ENCODE data around the gene GABRG3.

Gene GABRG3

DNA sequence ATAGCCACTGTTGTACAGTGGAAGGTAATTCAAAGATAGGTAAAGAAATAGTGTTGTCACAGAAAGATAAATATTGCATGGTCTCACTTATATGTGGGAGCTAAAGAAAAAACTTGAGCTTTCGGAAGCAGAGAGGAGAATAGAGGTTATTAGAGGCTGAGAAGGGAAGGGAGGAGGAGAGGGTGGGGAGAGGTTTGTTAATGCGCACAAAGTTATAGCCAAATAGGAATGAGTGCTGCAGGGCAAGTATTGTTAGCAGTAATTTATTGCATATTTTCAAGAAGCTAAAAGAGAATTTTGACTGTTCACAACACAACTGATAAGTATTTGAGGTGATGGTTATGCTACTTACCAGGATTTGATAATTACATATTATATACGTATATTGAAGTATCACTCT, 154.2 kb downstream of the GABRG3 start (continued):
- no peak for TF ChIP-seq ZFP30 (CRISPR knock-in tag; IDR thresholded peaks at IDR 0.05)
- TF ChIP-seq PPARA (CRISPR knock-in tag; IDR thresholded peaks at IDR 0.05; ENCODE audit: borderline replicate concordance) = no peak

DNA sequence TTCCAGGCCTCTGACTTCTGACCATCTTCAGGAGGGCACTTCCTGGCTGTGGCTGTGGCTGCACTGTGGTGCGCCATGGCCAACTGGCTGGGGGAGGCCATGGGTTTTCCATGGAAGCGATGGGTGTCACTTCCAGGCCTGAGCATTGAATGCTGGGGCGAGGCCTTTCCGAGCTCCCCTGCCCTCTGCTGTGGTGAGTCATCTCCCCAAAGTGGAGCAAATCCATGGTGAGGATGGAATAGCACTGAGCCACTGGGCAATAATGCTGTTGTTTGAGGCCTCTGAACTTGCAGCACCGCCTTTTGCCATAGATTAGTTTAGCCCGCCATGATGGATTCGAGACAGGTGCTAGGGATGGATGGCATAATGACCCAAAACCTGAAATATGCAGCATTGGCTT, 155.5 kb downstream of the GABRG3 start:
- ATAC-seq = no peak
- no peak for TF ChIP-seq RARB (CRISPR knock-in tag; IDR thresholded peaks at IDR 0.05)
- TF ChIP-seq GLIS3 (CRISPR knock-in tag; IDR thresholded peaks at IDR 0.05) = no peak
- TF ChIP-seq, protein P1, sequence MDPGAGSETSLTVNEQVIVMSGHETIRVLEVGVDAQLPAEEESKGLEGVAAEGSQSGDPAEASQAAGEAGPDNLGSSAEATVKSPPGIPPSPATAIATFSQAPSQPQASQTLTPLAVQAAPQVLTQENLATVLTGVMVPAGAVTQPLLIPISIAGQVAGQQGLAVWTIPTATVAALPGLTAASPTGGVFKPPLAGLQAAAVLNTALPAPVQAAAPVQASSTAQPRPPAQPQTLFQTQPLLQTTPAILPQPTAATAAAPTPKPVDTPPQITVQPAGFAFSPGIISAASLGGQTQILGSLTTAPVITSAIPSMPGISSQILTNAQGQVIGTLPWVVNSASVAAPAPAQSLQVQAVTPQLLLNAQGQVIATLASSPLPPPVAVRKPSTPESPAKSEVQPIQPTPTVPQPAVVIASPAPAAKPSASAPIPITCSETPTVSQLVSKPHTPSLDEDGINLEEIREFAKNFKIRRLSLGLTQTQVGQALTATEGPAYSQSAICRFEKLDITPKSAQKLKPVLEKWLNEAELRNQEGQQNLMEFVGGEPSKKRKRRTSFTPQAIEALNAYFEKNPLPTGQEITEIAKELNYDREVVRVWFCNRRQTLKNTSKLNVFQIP (CRISPR knock-in tag; IDR thresholded peaks at IDR 0.05; ENCODE audit: borderline replicate concordance, low read depth) = no peak
- no peak for TF ChIP-seq TCF4 (CRISPR knock-in tag; IDR thresholded peaks at IDR 0.05; ENCODE audit: borderline replicate concordance)
- no peak for TF ChIP-seq BACH2 (CRISPR knock-in tag; IDR thresholded peaks at IDR 0.05; ENCODE audit: borderline replicate concordance)
- no peak for TF ChIP-seq OSR1 (CRISPR knock-in tag; IDR thresholded peaks at IDR 0.05)
- TF ChIP-seq ZFP30 (CRISPR knock-in tag; IDR thresholded peaks at IDR 0.05) = no peak
- TF ChIP-seq ARNTL (CRISPR knock-in tag; IDR thresholded peaks at IDR 0.05; ENCODE audit: borderline replicate concordance, low read depth) = no peak
- TF ChIP-seq, protein P2, sequence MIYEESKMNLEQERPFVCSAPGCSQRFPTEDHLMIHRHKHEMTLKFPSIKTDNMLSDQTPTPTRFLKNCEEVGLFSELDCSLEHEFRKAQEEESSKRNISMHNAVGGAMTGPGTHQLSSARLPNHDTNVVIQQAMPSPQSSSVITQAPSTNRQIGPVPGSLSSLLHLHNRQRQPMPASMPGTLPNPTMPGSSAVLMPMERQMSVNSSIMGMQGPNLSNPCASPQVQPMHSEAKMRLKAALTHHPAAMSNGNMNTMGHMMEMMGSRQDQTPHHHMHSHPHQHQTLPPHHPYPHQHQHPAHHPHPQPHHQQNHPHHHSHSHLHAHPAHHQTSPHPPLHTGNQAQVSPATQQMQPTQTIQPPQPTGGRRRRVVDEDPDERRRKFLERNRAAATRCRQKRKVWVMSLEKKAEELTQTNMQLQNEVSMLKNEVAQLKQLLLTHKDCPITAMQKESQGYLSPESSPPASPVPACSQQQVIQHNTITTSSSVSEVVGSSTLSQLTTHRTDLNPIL (CRISPR knock-in tag; IDR thresholded peaks at IDR 0.05; ENCODE audit: low read depth) = no peak
- TF ChIP-seq ESRRG (CRISPR knock-in tag; IDR thresholded peaks at IDR 0.05) = no peak
- no peak for TF ChIP-seq ZNF8 (CRISPR knock-in tag; IDR thresholded peaks at IDR 0.05)
- no peak for TF ChIP-seq SNAI2 (CRISPR knock-in tag; IDR thresholded peaks at IDR 0.05)
- TF ChIP-seq, protein P3, sequence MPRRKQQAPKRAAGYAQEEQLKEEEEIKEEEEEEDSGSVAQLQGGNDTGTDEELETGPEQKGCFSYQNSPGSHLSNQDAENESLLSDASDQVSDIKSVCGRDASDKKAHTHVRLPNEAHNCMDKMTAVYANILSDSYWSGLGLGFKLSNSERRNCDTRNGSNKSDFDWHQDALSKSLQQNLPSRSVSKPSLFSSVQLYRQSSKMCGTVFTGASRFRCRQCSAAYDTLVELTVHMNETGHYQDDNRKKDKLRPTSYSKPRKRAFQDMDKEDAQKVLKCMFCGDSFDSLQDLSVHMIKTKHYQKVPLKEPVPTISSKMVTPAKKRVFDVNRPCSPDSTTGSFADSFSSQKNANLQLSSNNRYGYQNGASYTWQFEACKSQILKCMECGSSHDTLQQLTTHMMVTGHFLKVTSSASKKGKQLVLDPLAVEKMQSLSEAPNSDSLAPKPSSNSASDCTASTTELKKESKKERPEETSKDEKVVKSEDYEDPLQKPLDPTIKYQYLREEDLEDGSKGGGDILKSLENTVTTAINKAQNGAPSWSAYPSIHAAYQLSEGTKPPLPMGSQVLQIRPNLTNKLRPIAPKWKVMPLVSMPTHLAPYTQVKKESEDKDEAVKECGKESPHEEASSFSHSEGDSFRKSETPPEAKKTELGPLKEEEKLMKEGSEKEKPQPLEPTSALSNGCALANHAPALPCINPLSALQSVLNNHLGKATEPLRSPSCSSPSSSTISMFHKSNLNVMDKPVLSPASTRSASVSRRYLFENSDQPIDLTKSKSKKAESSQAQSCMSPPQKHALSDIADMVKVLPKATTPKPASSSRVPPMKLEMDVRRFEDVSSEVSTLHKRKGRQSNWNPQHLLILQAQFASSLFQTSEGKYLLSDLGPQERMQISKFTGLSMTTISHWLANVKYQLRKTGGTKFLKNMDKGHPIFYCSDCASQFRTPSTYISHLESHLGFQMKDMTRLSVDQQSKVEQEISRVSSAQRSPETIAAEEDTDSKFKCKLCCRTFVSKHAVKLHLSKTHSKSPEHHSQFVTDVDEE (CRISPR knock-in tag; IDR thresholded peaks at IDR 0.05) = no peak
- TF ChIP-seq PATZ1 (CRISPR knock-in tag; IDR thresholded peaks at IDR 0.05; ENCODE audit: borderline replicate concordance) = no peak
- no peak for TF ChIP-seq CSDC2 (CRISPR knock-in tag; IDR thresholded peaks at IDR 0.05)
- no peak for TF ChIP-seq ZFP3 (CRISPR knock-in tag; IDR thresholded peaks at IDR 0.05)
- no peak for TF ChIP-seq ZNF565 (CRISPR knock-in tag; conservative IDR thresholded peaks at IDR 0.05; ENCODE audit: low read depth)
- TF ChIP-seq ZNF70 (CRISPR knock-in tag; IDR thresholded peaks at IDR 0.05) = no peak
- no peak for TF ChIP-seq ZC3H10 (CRISPR knock-in tag; IDR thresholded peaks at IDR 0.05)
- no peak for TF ChIP-seq TOX (CRISPR knock-in tag; IDR thresholded peaks at IDR 0.05; ENCODE audit: borderline replicate concordance)

- TF ChIP-seq SNAI2 (CRISPR knock-in tag; IDR thresholded peaks at IDR 0.05) (no peak), PATZ1 (CRISPR knock-in tag; IDR thresholded peaks at IDR 0.05; ENCODE audit: borderline replicate concordance) (no peak), GLIS3 (CRISPR knock-in tag; IDR thresholded peaks at IDR 0.05) (no peak), ZFP30 (CRISPR knock-in tag; IDR thresholded peaks at IDR 0.05) (no peak), ZFP3 (CRISPR knock-in tag; IDR thresholded peaks at IDR 0.05) (no peak), ZC3H10 (CRISPR knock-in tag; IDR thresholded peaks at IDR 0.05) (no peak), PPARA (CRISPR knock-in tag; IDR thresholded peaks at IDR 0.05; ENCODE audit: borderline replicate concordance) (no peak), OSR1 (CRISPR knock-in tag; IDR thresholded peaks at IDR 0.05) (no peak)
- TF ChIP-seq, protein P2 (CRISPR knock-in tag; IDR thresholded peaks at IDR 0.05; ENCODE audit: low read depth) = no peak
- TF ChIP-seq, protein P4, sequence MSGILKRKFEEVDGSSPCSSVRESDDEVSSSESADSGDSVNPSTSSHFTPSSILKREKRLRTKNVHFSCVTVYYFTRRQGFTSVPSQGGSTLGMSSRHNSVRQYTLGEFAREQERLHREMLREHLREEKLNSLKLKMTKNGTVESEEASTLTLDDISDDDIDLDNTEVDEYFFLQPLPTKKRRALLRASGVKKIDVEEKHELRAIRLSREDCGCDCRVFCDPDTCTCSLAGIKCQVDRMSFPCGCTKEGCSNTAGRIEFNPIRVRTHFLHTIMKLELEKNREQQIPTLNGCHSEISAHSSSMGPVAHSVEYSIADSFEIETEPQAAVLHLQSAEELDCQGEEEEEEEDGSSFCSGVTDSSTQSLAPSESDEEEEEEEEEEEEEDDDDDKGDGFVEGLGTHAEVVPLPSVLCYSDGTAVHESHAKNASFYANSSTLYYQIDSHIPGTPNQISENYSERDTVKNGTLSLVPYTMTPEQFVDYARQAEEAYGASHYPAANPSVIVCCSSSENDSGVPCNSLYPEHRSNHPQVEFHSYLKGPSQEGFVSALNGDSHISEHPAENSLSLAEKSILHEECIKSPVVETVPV (CRISPR knock-in tag; IDR thresholded peaks at IDR 0.05) = no peak
- TF ChIP-seq, protein P1 (CRISPR knock-in tag; IDR thresholded peaks at IDR 0.05; ENCODE audit: borderline replicate concordance, low read depth) = no peak
These were observed 157.0 kb downstream of the GABRG3 start for GRCh38 chr15:27127815-27128570.

More at GRCh38 chr15:27127815-27128570, 157.0 kb downstream of the GABRG3 start:
- no peak for ATAC-seq

Data from SK-N-SH treated with all-trans-retinoic acid at 6 μM for 48 hours (cell line).